HG02588 (cell line): ENCODE measurements around the gene DMD.
"Not testable (repeated sequence)": the region's sequence is repeated elsewhere in the genome, so short reads cannot be mapped to it uniquely, and the experiment has no call there.

Experiments
- ATAC-seq: cut with Tn5 transposase; IDR thresholded peaks from one replicate; pipeline ENCODE4 v1.9.1; 2021; ENCODE audit warnings: mild to moderate bottlenecking, moderate library complexity; ENCODE audit not compliant: unreplicated experiment

The DMD gene

DNA sequence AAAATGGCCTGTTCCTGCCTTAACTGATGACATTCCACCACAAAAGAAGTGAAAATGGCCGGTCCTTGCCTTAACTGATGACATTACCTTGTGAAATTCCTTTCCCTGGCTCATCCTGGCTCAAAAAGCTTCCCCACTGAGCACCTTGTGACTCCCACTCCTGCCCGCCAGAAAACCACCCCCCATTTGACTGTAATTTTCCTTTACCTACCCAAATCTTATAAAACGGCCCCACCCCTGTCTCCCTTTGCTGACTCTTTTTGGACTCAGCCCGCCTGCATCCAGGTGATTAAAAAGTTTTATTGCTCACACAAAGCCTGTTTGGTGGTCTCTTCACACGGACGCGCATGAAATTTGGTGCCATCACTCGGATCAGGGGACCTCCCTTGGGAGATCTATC lies 1833.5 kb downstream of the DMD start:
- ATAC-seq, result not testable (repeated sequence)

DNA sequence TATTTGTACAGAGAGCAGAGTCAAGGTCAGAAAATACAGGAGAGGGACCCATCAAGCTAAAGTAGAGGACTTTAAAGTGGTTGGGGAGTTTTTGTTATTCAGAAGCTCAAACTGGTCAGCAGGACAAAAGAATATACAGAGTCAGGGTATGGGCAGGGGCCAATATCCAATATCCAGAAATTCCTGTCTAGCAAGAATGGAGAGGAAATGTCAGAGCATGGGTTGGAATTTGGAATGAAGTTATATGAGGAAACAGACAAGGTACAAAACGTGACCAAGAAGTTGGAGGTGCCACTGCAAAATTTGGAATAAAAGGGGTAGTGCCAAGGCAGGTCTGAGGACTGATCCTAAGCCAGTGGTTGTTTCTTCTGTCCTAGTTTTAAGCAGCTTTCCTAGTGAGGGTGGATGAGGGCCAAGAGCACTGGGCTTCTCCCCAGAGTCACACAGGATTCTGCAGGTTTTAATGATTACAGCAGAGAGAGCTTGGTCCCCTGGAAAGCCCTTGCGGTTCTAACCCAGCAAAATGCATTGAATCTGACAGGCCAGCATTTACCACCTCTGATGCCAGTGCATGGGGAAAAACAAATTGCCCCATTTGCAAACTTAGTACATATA lies 1834.8 kb downstream of the DMD start:
- no peak for ATAC-seq

DNA sequence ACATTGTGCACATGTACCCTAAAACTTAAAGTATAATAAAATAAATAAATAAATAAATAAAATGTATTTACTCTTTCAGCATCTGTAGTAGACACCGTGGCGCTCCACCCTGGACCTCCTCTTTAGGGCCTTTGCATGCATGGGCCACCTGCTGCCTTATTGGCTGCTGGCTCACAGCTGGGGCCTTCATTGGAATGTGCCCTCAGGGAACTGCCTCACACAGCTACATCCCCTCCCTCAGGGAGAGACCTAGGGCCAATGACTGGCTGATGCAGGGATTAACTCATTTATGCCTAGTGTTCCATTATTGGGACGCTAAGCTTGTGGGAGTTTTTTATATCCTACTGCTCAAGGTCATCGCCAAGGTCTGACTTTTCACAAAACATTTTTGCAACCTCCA lies 1836.6 kb downstream of the DMD start:
- ATAC-seq, result no peak

DNA sequence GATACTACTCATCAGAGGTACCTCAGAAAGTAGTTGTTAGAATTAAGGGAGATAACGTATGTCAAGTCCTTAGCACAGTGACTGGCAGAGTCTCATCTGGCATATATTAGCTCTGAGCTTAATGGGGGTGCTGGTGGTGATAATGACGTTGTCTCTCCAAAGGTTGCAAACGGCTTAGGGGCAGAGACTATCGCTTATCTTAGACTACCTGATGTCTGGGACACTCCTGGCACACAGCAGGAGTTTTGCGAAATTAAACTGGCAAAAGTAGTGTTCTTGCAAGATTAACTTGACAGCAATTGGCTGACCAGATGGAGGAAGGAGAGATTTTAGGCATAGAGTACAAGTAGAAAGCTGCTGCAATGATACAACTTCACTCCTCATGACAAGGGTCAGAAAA lies 1839.4 kb downstream of the DMD start:
- ATAC-seq, result no peak

DNA sequence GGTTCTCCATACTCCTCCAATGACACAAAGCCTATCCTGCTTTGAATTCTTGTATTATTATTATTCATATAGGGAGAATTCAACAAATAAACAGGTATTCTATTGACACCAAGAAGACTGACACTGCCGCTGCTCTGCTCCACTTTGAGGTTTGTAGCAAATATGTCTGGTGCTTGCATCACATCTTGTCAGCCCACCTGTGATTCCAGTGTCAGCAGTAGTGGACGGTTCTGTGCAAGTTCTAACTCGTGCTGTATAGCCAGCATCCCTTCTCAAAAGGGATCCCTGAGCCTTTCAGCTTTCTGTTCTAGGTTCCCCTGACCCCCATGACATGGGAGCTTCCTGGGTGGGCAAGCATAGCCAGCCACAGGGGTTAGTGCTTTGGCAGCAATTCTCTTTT lies 1843.5 kb downstream of the DMD start:
- ATAC-seq, result no peak

DNA sequence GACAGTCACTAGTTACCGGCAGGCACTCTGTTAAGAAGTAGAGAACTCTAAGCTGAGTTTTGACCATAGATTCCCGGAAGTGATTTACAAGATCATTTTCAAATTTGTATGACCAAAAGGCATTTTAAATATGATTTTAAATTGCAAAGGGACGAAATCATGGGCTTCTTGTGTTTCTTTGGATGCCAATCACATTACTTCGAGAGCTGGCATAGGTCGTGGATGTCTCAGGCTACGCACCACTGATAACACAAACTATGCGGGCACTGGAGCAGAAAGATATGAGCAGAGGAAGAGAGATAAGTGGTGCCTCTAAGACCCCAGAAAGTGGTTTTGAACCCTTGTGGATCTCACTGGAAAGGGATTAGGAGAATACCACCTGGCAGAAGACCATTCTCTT lies 1845.3 kb downstream of the DMD start:
- no peak for ATAC-seq

- no peak for ATAC-seq
Measured at GRCh38 chrX:31356275-31357212, 1854.8 kb downstream of the DMD start.

DNA sequence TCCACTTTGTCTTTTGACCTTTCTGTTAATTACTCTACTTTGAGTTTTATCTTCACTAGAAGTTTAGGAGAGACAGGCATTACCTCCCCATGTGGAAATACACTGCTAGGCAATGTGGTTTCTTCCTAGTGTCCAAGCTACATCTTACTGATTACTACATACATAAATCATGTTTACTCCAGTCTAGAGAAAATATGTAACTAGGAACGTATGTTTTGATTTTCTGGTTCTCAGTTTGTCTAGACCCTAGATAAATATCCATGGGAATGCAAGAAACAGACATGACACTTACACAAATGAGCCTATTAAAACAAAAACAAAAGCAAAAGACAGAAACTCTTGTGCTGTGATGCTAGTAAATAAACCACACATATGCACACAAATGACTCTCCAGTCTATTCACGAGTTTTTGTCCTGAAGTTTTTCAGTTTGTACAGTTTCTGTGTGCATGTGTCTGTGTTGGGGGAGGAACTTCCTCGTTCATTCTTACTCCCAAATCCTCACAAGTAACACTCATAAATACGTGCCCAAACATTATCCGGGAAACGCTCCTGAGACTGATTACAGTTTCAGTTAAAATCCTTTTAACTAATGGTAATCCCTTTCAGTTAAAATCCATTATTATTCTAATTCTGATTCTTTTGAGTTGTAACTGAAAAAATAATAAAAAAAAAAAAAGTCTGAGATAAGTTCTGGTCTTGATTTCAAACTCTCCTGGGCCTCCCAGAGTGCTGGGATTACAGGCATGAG lies 1856.0 kb downstream of the DMD start:
- no peak for ATAC-seq

DNA sequence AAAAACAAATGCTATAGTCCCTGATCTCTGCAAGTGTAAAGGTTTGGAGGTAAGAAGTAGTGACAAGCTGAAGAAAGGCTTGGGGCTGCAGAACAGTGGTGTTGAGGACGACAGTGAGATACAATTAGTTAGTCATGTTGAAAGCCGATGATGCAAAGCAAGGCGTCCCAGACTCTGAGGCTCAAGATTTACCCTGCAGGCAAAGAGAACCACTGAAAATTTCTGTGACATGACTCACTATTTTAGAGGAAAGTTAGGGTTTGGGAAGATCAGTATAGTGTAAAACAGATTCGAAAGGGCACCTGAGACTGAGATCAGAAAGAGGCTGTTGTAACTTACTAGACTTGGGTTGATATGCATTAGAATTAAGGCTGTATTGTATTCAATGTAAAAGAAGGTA lies 1858.3 kb downstream of the DMD start:
- ATAC-seq, result no peak

DNA sequence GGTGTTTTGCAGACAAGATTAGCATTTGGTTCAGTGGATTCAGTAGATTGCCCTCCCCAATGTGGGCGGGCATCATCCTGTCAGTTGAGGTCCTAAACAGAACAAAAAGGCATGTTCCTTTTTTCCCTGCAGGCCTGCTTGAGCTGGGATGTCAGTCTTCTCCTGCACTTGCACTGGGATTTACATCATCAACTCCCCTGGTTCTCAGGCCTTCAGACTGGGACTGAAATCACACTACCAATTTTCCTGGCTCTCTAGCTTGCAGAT lies 1860.6 kb downstream of the DMD start:
- no peak for ATAC-seq

DNA sequence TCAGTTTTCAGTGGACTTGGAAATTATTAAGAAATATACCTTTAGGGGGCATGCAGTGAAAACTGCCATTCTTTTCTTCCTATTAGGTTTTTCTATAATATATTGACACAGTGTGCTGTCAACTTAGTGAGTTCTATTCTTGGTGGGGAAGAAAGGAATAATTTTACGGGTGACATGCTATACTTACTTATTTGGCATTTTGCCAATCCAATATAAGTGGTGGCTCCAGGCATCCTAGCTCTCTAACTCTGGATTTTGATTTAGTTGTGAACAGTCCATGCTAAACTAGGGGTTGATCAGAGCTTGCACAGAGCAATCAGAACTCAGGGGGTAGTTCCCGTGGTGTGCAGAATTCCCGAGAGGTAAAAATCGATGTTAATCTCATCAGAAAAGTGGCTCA lies 1861.8 kb downstream of the DMD start:
- no peak for ATAC-seq

DNA sequence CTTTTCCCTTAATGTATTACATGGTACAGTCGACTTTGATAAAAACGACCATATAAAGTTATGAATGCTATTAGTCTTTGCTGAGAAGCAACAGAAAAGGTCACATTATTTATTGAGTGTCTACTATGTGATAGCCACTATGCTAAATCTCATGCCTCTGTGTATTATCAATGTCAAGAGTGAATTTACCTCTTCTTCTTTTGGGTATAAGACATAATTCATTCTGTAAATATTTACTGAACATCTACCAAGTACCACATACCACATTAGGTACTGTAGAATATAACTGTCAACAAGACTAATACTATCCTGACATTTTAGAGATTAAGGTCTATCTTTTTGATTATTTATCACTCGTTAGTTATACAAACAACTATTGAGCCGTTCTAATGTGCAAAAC lies 1870.8 kb downstream of the DMD start:
- no peak for ATAC-seq

- ATAC-seq, result no peak
Measured at GRCh38 chrX:31338991-31339350, 1872.4 kb downstream of the DMD start.

GRCh38 chrX:31337332-31337731 lies 1874.0 kb downstream of the DMD start:
- ATAC-seq, result no peak

- no peak for ATAC-seq
Measured at GRCh38 chrX:31336419-31336818, 1874.9 kb downstream of the DMD start.

GRCh38 chrX:31334997-31335396 lies 1876.4 kb downstream of the DMD start:
- ATAC-seq, result no peak

DNA sequence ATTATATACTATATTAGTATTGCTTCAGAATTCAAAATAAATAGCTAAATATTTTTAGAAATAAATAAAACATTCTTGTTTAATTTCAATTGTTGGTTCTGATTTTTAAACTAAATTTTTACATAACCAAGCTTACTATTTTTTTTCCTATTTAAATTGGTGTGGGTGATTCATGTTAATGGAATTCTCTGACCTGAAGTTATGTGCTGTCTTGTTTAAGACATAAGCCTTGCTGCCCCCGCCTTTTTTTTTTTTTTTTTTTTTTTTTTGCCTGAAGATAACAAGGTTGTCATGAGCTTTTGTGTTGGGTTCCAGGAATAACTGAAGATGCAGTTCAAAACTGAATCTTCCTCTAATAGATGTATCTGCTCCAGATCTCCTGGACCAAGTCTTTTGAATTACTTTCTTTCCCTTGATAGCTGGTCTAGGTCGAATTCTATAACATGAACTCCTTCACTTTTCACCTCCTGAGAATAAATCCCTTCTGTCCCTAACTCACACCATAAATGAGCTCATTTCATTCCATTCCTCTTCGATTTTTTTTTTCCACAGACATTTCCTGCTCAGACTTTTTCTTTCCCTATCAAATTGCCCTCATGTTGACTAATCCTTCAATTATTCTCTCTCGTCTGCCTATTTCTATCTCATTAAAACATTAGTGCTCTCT lies 1878.1 kb downstream of the DMD start:
- no peak for ATAC-seq

- no peak for ATAC-seq
Measured at GRCh38 chrX:31331928-31332327, 1879.4 kb downstream of the DMD start.

GRCh38 chrX:31331015-31331414 lies 1880.3 kb downstream of the DMD start:
- ATAC-seq, result no peak

DNA sequence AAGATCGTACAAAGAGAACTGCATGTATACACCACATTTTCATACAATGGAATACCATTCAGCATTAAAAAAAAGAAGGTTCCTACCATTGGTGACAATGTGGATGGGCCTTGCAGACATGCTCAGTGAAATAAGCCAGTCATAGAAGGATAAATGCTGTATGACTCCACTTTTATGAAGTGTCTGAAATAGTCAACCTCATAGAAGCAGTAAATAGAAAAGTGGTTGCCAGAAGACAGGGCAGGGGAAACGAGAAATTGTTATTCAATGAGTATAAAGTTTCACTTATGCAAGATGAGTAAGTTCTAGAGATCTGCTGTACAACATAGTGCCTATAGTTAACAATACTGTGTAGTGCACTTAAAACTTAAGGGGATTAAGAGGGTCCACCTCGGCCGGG lies 1882.1 kb downstream of the DMD start:
- ATAC-seq, result no peak

- ATAC-seq, result no peak
Measured at GRCh38 chrX:31323658-31324057, 1887.7 kb downstream of the DMD start.

DNA sequence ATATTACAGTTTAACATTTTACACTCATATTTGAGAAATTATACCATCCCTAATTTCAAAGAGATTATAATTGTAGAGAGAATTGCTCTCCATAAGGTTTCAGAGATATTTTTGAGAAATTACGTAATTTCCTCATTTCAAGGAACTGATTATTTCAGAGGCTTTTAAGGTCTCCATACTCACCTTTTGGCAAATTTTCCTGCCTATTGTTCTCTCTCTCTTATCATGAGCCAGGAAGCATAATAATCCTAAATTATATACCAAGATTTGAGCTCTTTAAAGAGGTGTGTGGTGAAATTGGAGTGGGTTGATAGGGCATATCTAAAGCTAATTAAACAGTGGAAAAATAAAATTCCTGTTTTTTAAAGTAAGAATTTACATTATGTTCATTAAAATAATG lies 1890.6 kb downstream of the DMD start:
- ATAC-seq, result no peak
